Activated CD4-positive, alpha-beta T cell treated with anti-CD3 and anti-CD28 coated beads for 48 hours (primary cell): ENCODE results near the gene STIMATE.

Experiments
- DNase-seq: peaks from one replicate; pipeline ENCODE4 v3.0.0-alpha.2; 2020

The STIMATE gene

GRCh38 chr3:52811452-52812011, 85.8 kb downstream of the STIMATE start:
- no peak for DNase-seq

DNA sequence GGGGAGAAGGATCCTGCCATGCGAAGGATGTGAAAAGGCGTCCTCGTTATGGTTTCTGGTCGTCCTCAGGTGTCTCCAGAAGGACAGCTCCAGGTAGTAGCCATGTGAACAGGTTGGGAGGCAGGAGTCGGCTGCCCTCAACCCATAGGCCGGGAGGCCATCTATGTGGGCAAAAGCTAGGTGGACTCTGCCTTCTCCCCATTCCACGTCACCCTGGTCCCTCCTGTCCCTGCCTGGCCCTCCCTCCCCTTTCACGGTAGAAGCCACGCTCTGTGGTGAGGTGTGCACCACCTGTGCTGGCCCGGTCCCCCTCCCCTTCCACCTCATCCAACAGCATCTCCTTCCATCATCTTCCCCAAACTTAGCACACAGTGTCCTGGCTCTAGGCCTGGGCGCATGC, 86.4 kb downstream of the STIMATE start:
- DNase-seq = no peak

- no peak for DNase-seq
These were observed 87.5 kb downstream of the STIMATE start for GRCh38 chr3:52809662-52810377.

- no peak for DNase-seq
These were observed 88.2 kb downstream of the STIMATE start for GRCh38 chr3:52809149-52809548.

DNA sequence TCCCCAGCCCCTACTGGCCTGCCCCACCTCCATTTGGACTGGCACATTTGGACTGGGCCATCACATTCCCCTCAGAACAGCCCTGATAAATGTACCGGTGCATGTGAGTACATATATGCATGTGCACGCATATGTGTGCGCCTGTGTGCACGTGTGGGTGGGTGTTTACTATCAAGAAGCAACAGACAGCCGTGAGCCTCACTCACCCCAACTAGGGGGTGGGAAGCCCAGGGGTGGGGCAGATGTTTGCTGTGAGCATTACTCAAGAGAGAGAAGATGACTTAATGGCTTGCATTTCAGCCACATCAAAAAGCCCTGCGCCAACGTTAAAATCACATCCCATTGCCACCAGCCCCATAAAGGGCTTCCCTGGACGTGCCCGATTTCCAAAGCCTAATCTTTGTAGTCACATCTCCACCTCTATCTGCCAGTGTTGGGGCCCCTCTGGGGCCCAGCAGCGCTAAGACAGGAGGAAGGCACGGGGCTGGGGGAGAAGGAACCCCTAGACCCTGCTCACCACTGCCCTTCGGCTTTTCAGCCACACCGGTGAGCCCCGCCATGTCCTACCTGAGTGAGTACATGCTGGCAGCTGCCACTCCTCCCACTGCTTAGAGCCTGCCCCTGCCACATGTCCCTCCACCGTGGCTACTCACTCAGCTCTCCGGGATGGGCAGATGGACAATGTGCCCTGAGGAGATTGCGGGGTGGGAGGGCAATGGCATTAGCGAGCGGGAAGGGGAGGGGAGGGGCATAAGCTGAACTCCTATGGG, 91.9 kb downstream of the STIMATE start:
- DNase-seq = no peak

GRCh38 chr3:52801839-52802238, 95.5 kb downstream of the STIMATE start:
- no peak for DNase-seq

DNA sequence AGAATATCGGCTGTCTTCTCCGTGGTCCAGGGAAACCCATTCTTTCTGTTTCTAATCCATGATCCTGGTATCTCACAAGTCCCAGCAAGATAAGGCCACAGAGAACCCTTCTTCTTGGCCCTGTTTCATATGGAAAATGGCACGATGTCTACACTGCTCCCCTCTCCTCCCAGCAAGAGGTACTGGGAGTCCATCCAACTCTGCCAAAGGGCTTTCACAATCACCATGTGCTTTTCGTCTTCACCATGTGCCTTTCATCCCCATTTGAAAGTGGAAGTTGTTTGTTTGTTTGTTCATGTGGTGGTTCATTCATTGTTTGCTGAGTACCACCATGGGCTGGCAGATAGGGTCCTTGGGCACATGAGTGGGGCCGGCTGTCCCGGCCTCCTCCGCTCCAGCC, 97.3 kb downstream of the STIMATE start:
- DNase-seq = no peak

GRCh38 chr3:52798978-52799476, 98.3 kb downstream of the STIMATE start:
- peak; percentile 41 for DNase-seq

DNA sequence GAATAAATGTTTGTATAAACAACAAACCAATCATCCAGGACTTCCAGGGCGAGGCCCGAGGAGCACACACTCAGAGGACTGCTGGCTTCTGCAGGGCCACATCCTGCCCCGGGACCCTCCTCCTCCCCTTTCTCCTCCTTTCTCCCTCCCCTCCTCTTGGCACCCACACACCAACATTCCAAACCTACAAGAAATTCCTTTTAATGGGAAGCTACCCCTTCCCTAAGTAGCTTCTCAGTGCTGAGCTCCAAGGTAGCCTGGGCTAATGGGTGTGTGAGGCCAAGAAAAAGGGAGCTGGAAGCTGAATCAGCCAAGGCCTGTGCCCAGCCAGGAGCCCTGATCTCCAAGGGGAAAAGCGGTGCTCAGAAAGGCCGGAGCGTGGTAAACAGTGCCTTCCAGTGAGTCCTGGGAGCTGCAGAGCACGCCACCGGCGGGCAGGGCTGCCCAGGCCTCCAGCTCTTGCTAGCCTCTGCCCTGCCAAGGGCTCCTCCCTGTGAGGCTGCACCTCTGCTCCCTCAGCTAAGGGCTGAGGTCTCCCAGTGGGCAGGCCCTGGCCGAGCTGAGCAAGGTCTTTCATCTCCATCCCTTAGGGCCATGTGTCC, 98.9 kb downstream of the STIMATE start:
- DNase-seq = no peak

DNA sequence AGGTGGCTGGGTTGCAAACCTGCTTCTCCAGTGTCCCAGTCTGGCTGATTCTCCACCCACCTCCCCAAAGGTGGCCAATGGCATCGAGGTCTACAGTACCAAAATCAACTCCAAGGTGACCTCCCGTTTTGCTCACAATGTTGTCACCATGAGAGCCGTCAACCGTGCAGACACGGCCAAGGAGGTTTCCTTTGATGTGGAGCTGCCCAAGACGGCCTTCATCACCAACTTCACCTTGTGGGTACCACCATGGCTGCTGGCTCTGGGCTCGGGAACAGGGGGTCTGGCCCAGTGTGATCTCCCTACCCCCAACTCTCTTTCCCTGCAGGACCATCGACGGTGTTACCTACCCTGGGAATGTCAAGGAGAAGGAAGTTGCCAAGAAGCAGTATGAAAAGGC, 100.9 kb downstream of the STIMATE start:
- no peak for DNase-seq

- DNase-seq = no peak
These were observed 101.9 kb downstream of the STIMATE start for GRCh38 chr3:52795298-52795900.

DNA sequence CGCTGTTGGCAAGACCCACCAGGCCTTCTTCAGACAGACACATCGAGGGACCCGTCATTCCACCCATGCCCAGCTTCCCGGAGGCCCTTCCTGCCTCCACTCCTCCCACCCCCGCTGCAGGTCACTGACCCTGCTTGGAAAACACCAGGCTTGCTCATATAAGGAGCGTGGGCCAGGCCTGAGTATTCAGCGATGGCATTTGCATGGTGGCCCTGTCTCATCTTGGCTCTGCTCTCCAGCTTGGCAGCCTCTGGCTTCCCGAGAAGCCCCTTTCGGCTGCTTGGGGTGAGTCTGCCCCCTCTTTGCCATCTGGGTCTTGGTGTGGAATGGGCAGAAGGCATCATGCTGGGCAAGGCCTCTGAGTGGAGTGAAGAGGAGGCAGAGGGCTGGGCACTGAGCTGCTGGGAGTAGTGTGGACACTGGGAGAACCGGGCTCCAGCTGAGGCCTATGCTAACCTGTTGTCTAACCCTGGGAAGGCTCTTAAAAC, 102.7 kb downstream of the STIMATE start, which contains the start of gene ITIH3:
ITIH3 (plus strand) TSS at position 185 of the 488 bp plus-strand sequence; CDS start at position 193, 8 bp downstream.
- DNase-seq = no peak

DNA sequence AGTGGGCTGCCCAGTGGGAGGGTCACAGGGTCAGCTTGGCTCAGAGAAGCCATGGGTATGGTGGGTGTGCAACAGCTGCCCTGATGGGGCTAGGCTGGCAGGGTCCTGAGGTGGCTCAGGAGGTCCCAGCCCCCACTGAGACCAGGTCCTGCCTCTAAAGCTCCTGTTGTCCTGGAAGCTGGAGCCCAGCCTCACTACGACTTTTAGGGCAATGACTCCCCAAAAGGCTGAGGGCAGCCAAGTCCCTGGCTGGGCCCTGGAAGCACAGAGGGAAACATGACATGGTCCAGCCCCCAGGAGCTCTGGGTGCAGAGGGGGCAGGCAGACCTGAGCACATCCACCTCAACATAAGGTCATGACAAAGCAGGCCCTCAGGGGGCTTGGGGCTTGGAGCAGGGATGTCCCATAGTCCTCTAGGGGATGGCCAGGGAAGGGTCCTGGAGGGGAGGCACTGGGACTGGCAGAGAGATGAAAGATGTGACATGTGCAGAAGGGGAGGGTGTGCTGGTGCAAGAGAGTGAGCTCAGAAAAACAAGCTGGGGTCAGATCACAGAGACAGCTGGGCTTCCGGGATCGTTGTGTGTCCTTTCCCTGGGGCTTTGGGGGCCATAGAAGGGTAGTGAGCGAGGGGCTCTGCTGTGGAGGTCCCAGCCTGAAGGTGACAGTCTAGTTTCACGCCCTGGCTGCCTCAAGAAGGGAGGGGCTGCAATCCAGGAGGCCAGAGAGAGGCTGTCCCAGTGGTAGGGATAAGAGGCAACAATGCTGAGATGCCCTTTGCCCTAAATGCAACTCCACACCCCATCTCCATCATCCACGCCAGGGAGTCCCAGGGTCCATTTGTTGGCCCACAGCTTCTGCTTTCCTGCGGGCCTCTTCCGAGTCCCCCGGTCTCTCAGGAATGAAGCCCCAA, 103.4 kb downstream of the STIMATE start:
- no peak for DNase-seq

GRCh38 chr3:52792961-52793695, 104.2 kb downstream of the STIMATE start:
- DNase-seq = no peak

GRCh38 chr3:52792413-52792812, 104.9 kb downstream of the STIMATE start:
- no peak for DNase-seq

GRCh38 chr3:52791928-52792327, 105.4 kb downstream of the STIMATE start:
- no peak for DNase-seq

DNA sequence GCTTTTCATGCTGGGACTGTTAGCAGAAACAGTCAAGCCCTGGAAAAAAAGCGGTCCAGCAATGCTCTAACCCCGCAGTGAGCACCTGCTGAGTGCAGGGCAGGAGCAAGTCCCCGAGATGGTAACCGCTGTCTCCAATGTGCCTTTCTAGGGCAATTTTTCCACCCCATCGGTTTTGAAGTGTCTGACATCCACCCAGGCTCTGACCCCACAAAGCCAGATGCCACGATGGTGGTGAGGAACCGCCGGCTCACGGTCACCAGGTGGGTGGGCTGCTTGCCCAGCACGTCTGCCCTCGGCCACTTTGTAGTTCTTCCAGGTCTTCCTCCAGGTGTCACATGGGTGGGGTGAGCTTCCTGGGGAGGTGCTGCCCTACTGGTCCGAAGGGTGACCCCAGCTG, 106.0 kb downstream of the STIMATE start:
- DNase-seq = no peak

DNA sequence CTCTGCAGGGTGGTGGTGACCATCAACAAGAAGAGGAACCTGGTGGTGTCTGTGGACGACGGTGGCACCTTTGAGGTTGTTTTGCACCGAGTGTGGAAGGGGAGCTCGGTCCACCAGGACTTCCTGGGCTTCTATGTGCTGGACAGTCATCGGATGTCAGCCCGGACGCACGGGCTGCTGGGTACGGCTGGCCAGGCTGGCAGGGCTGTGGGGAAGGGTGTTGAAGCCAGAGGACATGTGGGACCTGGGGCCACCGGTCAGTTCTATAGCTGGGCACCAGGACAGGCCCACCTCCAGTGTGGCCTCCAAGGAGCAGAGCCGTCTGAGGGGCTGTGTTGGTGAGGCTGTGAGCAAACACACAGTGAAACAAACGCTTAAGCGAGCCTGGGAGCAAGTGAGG, 106.6 kb downstream of the STIMATE start:
- DNase-seq = no peak

DNA sequence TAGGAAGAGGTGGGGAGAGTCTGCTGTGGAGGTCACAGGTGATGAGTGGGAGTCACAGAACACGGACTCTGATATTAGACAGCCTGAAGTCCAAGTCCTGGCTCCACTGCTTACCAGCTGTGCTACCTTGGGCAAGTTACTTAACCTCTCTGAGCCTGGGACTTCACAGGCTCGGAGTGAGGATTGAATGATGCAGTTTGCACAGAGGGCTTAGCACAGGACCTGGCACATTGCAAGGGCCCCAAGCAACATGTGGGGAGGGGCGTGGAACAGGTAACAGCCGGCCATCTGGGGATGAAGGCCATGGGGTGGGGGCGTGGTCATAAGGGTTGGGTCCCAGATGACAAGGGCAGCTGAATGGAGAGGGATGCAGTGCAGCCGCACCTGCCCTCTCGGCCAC, 107.0 kb downstream of the STIMATE start:
- DNase-seq = no peak

GRCh38 chr3:52789746-52790040, 107.7 kb downstream of the STIMATE start:
- no peak for DNase-seq
